HCT116 (cell line): ENCODE data around the gene MORN5.

Experiments
- CEBPB ChIP-seq: IDR thresholded peaks from 2 replicates; pipeline ENCODE4 v1.6.1; 2012; ENCODE audit warnings: low read depth
- EGR1 ChIP-seq: IDR thresholded peaks from 2 replicates; pipeline ENCODE4 v1.6.1; 2012; ENCODE audit warnings: low read depth
- ELF1 ChIP-seq: IDR thresholded peaks from 2 replicates; pipeline ENCODE4 v1.6.1; 2012; ENCODE audit warnings: low read depth, borderline replicate concordance
- EZH2 ChIP-seq: fragments of 200-600 bp; sonication (generic); IDR thresholded peaks from 2 replicates; pipeline ENCODE4 v1.6.1; 2017; ENCODE audit warnings: antibody characterized with exemption, mixed run types
- EZH2phosphoT487 ChIP-seq: fragments of 200-600 bp; IDR thresholded peaks from 2 replicates; pipeline ENCODE4 v1.6.1; 2018; ENCODE audit warnings: antibody characterized with exemption, borderline replicate concordance
- FOSL1 ChIP-seq: IDR thresholded peaks from 2 replicates; pipeline ENCODE4 v1.6.1; 2012; ENCODE audit warnings: low read depth
- JUND ChIP-seq: IDR thresholded peaks from 2 replicates; pipeline ENCODE4 v1.6.1; 2012
- POLR2A ChIP-seq: IDR thresholded peaks from 2 replicates; pipeline ENCODE4 v1.7.0; 2011; ENCODE audit warnings: borderline replicate concordance; ENCODE audit not compliant: insufficient read depth, insufficient read length; ENCODE audit errors: extremely low read depth
- RAD21 ChIP-seq: IDR thresholded peaks from 2 replicates; pipeline ENCODE4 v1.6.1; 2012; ENCODE audit warnings: low read depth, mild to moderate bottlenecking
- YY1 ChIP-seq: IDR thresholded peaks from 2 replicates; pipeline ENCODE4 v1.6.1; 2011; ENCODE audit warnings: low read length, low read depth, moderate library complexity, mild to moderate bottlenecking; ENCODE audit not compliant: insufficient replicate concordance; ENCODE audit errors: extremely low read depth
- TF ChIP-seq, protein P1 (sequence below), 3 experiments: fragments of 200-600 bp in 1 of 3; sonication (generic) in 1 of 3; IDR thresholded peaks in 2 of 3; conservative IDR thresholded peaks in 1 of 3; 2 replicates each; pipeline ENCODE4 v1.5.1; 2012 to 2017; ENCODE audit warnings: low read depth in 2 of 3, low read length in 2 of 3, antibody characterized with exemption in 1 of 3, borderline replicate concordance in 1 of 3, control low read depth in 1 of 3, mild to moderate bottlenecking in 1 of 3, mixed read lengths in 1 of 3, mixed run types in 1 of 3, moderate library complexity in 1 of 3; ENCODE audit not compliant: insufficient read depth in 1 of 3
- TF ChIP-seq, protein P2 (sequence below): IDR thresholded peaks from 2 replicates; pipeline ENCODE4 v1.6.1; 2012; ENCODE audit warnings: low read depth

DNA sequence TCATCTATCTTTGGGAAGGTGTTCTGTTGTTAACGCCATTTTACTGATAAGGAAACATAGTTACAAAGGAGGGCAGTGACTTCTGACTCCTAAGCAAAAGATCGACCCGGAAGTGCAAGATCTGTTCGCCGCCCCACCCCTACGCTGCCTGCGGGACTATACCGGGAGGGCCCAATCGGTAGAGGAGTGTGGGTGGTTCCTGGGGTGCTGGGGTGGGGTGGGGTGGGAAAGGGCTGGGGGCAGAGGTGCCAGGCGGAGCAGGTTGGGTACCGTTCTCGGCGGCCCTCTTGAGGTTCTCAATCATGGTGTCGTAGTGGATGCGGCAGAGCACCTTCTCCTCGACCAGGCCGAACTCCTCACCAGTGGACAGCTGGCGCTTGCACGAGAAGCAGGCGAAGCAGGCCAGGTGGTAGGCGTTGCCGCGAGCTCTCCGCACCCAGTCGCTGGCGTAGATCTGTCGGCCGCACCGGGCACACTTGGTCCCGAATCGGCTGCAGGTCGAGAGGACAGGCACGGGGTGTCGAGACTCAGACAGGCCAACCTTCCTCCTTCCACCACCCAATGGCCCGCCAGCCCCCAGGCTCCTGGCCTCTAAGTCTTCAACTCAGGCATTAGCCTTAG lies 57.2 kb downstream of the MORN5 start:
- TF ChIP-seq, protein P1, sequence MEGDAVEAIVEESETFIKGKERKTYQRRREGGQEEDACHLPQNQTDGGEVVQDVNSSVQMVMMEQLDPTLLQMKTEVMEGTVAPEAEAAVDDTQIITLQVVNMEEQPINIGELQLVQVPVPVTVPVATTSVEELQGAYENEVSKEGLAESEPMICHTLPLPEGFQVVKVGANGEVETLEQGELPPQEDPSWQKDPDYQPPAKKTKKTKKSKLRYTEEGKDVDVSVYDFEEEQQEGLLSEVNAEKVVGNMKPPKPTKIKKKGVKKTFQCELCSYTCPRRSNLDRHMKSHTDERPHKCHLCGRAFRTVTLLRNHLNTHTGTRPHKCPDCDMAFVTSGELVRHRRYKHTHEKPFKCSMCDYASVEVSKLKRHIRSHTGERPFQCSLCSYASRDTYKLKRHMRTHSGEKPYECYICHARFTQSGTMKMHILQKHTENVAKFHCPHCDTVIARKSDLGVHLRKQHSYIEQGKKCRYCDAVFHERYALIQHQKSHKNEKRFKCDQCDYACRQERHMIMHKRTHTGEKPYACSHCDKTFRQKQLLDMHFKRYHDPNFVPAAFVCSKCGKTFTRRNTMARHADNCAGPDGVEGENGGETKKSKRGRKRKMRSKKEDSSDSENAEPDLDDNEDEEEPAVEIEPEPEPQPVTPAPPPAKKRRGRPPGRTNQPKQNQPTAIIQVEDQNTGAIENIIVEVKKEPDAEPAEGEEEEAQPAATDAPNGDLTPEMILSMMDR (IDR thresholded peaks at IDR 0.05 in 2 of 3, conservative IDR thresholded peaks at IDR 0.05 in 1 of 3; ENCODE audit: borderline replicate concordance in 1 of 3, insufficient read depth in 1 of 3, low read depth in 2 of 3, low read length in 2 of 3) = no peak
- TF ChIP-seq RAD21 (no peak), YY1 (no peak), ELF1 (no peak), CEBPB (no peak), EZH2 (no peak), JUND (no peak), EGR1 (no peak), POLR2A (no peak), FOSL1 (no peak), EZH2phosphoT487 (no peak)
- TF ChIP-seq, protein P2, sequence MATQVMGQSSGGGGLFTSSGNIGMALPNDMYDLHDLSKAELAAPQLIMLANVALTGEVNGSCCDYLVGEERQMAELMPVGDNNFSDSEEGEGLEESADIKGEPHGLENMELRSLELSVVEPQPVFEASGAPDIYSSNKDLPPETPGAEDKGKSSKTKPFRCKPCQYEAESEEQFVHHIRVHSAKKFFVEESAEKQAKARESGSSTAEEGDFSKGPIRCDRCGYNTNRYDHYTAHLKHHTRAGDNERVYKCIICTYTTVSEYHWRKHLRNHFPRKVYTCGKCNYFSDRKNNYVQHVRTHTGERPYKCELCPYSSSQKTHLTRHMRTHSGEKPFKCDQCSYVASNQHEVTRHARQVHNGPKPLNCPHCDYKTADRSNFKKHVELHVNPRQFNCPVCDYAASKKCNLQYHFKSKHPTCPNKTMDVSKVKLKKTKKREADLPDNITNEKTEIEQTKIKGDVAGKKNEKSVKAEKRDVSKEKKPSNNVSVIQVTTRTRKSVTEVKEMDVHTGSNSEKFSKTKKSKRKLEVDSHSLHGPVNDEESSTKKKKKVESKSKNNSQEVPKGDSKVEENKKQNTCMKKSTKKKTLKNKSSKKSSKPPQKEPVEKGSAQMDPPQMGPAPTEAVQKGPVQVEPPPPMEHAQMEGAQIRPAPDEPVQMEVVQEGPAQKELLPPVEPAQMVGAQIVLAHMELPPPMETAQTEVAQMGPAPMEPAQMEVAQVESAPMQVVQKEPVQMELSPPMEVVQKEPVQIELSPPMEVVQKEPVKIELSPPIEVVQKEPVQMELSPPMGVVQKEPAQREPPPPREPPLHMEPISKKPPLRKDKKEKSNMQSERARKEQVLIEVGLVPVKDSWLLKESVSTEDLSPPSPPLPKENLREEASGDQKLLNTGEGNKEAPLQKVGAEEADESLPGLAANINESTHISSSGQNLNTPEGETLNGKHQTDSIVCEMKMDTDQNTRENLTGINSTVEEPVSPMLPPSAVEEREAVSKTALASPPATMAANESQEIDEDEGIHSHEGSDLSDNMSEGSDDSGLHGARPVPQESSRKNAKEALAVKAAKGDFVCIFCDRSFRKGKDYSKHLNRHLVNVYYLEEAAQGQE = no peak
